Activated T-cell treated with anti-CD3 and anti-CD28 coated beads for 24 hours (primary cell): ENCODE results near the gene APOL1.

Source experiments
- DNase-seq: peaks from one replicate; pipeline ENCODE4 v3.0.0-alpha.2; 2020; ENCODE audit warnings: low read depth

APOL1 gene

DNA sequence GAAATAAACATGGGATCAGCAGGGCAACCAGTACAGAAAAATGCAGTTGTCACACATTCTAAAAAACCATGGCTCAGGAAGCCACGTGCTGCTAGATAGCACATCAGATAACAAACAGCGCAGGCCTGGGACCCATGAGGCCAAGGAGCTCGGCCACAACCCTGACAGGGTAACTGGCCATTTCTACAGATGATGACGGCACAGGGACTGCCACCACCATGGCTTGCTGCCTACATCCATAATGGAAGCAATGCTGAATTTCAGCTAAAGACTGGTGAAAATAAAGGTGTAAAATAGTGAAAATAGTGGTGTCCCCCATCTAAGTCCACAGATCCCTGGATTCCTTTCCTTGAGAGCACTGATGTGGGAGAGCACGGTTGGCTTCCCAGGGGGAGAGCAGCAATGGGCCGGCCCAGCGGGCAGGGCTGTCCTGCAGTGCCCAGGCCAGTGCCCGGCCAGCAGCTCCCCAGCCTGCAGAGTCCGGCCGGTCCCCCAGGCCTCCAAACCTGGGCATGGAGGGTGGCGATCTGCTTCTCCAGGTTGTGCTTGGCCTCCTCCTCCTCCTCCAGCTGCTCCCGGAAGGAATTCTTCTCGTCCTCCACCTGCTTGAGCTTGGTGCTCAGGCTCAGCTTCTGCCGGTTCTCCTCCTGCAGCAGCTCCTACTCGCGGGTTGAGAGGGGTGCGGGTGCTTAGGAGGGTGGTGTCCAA, 40.0 kb downstream of the APOL1 start:
- no peak for DNase-seq

- DNase-seq, result no peak
Observed at GRCh38 chr22:36293606-36294292, 40.8 kb downstream of the APOL1 start.

- DNase-seq, result no peak
Observed at GRCh38 chr22:36294293-36294620, 41.3 kb downstream of the APOL1 start.

DNA sequence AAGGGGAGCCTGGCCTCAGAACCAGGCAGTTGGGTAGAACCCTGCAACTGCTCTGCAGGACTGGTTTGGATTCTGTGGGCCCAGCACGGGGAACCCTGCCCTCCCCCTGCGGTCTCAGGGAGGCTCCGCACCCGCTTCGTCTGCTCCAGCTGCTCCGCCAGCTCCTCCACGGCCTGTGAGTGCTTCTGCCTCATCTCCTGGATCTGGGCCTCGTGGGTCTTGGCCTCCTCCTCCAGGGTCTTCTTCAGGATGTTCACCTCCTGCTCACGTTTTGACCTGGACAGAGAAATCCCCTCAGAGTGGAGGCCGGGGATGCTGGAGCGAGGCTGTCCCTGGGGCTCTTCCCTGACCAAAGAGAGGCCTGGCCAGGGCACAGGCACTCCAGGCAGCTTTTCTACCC, 41.9 kb downstream of the APOL1 start:
- DNase-seq, result no peak

- DNase-seq, result no peak
Observed at GRCh38 chr22:36295247-36295646, 42.3 kb downstream of the APOL1 start.

GRCh38 chr22:36296690-36297089, 43.8 kb downstream of the APOL1 start:
- DNase-seq, result no peak

DNA sequence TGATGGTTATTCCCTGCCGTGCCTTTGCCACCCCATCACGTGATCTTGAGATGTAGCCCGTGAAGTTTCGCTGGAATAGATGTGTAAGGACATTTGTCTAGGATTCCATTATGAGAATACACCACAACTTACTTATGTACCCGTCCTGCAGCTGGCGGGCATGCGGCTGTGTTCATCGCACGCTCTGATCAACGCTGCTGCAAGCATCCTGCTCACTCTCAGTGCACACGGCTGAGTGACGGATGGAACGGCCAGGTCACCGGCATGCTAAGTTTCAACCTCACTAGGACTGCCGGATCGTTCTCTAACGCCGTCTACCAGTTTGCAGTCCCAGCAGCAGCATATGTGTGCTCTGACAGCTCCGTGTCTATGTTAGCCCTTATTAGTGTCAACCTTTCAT, 44.6 kb downstream of the APOL1 start:
- DNase-seq, result no peak

- no peak for DNase-seq
Observed at GRCh38 chr22:36298118-36298517, 45.2 kb downstream of the APOL1 start.

- DNase-seq, result no peak
Observed at GRCh38 chr22:36298601-36299000, 45.7 kb downstream of the APOL1 start.

DNA sequence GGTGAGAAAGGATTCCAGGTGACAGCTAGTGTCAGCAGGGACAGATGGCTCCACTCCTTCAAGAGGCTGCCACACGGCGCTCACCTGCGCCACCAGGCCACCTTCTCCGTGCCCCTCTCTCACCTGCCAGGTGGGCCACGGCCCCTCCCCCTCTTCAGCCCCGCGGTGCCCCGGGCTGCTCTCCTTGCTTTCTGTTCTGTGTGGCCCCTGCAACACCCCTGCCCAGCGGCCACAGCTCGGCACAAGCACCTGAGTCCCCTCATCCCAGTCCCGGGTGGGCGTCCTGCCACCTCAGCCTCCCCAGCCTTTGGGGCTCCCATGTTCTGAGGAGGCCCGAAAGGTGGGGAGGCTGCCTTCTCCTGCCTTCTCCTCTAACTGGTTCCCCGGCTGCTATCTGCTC, 46.4 kb downstream of the APOL1 start:
- DNase-seq, result no peak

DNA sequence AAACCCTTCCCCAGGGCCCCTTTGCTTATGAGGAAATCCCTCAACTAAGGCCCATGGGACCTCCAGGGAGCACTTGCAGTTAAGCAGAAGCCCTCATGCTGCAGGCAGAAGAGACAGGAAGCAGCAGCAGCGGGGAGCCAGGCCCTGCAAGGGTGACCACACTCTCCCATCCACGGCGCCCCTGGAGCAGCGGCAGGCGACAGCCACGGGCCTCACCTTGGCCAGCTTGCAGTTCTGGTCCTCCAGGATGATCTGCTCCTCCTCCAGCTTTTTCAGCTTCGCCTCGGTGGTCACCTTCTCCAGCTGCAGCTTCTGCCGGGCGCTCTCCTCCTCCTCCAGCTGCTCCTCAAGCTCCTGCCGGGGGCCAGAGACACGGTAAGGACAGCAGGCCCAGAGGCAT, 47.0 kb downstream of the APOL1 start:
- no peak for DNase-seq

- no peak for DNase-seq
Observed at GRCh38 chr22:36300396-36301212, 47.7 kb downstream of the APOL1 start.

DNA sequence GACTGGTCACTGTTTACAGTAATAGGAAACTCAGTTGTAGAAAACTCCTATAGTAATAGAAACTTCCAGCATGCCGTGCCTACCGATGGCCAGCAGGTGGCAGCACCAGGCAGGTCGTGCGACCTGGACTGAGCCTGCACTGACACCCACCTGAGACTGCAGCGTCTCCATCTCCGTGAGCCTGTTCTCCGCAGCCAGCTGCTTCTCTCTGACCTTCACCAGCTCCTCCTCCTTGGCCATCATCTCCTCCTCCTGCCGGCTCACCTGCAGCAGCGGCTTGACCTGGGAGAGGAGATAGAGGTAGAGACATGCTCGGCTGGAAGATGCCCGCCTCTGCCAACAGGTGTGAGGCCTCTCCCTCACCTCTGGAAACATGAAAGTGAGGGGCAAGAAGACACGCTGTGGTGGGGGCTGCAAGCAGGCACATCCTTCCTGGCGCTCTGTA, 48.5 kb downstream of the APOL1 start:
- peak; percentile 70 for DNase-seq

GRCh38 chr22:36301851-36302250, 48.9 kb downstream of the APOL1 start:
- no peak for DNase-seq

GRCh38 chr22:36302439-36303114, 49.6 kb downstream of the APOL1 start:
- no peak for DNase-seq

GRCh38 chr22:36303115-36303467, 50.2 kb downstream of the APOL1 start:
- DNase-seq, result no peak

GRCh38 chr22:36303874-36304273, 50.9 kb downstream of the APOL1 start:
- no peak for DNase-seq

- DNase-seq, result no peak
Observed at GRCh38 chr22:36304429-36304828, 51.5 kb downstream of the APOL1 start.

GRCh38 chr22:36305813-36306212, 52.9 kb downstream of the APOL1 start:
- no peak for DNase-seq

DNA sequence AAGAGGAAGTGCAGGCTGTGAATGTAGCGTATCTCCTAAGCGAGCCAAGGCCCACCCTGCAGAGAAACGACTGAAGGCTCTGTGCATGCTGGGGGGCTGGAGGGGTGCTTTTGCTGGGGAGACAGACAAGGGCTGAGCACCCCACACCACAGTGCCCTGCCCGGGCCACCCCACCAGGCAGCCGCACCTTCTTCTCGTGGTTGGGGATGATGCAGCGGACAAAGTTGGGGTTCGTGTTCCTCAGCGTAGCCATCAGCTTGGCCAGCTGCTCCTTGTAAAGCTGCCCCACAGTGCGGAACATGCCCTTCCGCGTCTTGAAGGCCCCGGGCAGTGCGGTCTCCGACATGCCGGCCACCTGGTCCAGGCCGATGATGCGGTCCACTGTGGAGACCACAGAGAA, 53.3 kb downstream of the APOL1 start:
- no peak for DNase-seq

GRCh38 chr22:36308880-36309279, 55.9 kb downstream of the APOL1 start:
- no peak for DNase-seq

DNA sequence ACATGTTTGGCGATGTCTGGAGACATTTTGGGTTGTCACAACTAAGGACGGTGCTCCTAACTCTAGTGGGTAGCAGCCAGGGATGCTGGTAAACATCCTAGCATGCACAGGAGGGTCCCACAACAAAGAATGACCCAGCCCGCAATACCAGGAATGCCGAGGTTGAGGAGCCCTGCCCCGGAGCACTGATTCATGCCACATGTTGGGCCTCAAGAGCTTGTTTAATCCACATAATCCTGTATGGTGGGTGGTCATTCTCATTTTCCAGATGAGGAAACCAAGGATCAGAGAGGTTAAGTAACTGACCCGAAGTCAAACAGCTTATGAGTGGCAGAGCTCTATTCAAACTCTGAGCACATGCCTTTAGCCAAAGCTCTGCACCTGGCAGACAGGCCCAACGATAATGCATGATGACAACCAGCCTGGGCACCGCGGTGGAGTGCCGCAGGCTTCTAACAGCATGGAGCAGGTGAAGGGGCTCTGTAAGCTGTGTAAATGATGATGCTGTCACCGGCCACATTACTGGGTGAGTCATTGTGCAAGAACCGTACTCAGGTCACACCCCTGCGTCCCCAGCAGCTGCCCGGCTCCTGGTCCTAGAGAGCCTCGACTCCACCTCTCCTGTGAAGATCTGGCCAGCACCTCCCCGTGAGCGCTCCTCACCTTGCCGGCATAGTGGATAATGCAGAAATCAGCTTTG, 58.6 kb downstream of the APOL1 start:
- no peak for DNase-seq
